Right atrium auricular region (tissue), 2 donors: ENCODE measurements around the gene ADGRA1. TPM values are rescaled to one million over a fixed set of nuclear protein-coding genes. Genes with fewer than 3 reads are reported as not detected.

Experiments used
- DNase-seq: peaks from one replicate; pipeline ENCODE4 v3.0.0-alpha.2; 2019; ENCODE audit warnings: low spot score
- H3K27ac ChIP-seq, 2 donors: fragments of 200-600 bp; sonication (generic); 1 replicate in 1 of 2; 2 replicates in 1 of 2; pipeline ENCODE4 v1.5.1; 2016 to 2019
- H3K27me3 ChIP-seq, 2 donors: fragments of 200-600 bp; sonication (generic); one replicate each; pipeline versions ENCODE4 v1.5.1 to v1.6.0; 2017 to 2019
- H3K36me3 ChIP-seq: fragments of 200-600 bp; sonication (generic); one replicate; pipeline ENCODE4 v1.5.1; 2016
- H3K4me1 ChIP-seq, 2 donors: fragments of 200-600 bp; sonication (generic); one replicate each; pipeline versions ENCODE4 v1.5.1 to v1.6.0; 2017 to 2019
- H3K4me3 ChIP-seq, 2 donors: fragments of 200-600 bp; sonication (generic); 1 replicate in 1 of 2; 2 replicates in 1 of 2; pipeline ENCODE4 v1.5.1; 2017 to 2019; ENCODE audit warnings: mild to moderate bottlenecking in 1 of 2, moderate library complexity in 1 of 2
- H3K9me3 ChIP-seq, 2 donors: fragments of 200-600 bp; sonication (generic); one replicate each; pipeline ENCODE4 v1.5.1; 2019
- total RNA-seq, 2 donors: library from RNA; depleted of rRNA; stranded (reverse); fragments of >200 nt; gene quantifications; one replicate each; pipeline ENCODE4 v1.1.0, GENCODE V29; 2016
- TF ChIP-seq, protein P1 (sequence below), 2 donors: fragments of 200-600 bp; sonication (generic); IDR thresholded peaks; one replicate each; pipeline ENCODE4 v1.5.1; 2019; ENCODE audit warnings: antibody characterized with exemption in 2 of 2

The ADGRA1 gene
- total RNA-seq, 2 donors from 2014 or later, result 0.11 to 0.51 TPM

- Histone ChIP-seq H3K36me3 (no peaks in the 10 kb centered on the region), H3K27ac (no peak overlapping the region), H3K9me3 (no peaks in the 10 kb centered on the region), H3K4me3 (no peak overlapping the region), H3K27me3 (peaks cover 0 to 15% of the 10 kb centered on the region in 2 donors), H3K4me1 (no peaks in the 10 kb centered on the region)
- TF ChIP-seq, protein P1, sequence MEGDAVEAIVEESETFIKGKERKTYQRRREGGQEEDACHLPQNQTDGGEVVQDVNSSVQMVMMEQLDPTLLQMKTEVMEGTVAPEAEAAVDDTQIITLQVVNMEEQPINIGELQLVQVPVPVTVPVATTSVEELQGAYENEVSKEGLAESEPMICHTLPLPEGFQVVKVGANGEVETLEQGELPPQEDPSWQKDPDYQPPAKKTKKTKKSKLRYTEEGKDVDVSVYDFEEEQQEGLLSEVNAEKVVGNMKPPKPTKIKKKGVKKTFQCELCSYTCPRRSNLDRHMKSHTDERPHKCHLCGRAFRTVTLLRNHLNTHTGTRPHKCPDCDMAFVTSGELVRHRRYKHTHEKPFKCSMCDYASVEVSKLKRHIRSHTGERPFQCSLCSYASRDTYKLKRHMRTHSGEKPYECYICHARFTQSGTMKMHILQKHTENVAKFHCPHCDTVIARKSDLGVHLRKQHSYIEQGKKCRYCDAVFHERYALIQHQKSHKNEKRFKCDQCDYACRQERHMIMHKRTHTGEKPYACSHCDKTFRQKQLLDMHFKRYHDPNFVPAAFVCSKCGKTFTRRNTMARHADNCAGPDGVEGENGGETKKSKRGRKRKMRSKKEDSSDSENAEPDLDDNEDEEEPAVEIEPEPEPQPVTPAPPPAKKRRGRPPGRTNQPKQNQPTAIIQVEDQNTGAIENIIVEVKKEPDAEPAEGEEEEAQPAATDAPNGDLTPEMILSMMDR (IDR thresholded peaks at IDR 0.05), result no peak
- no peak for DNase-seq
Measured at GRCh38 chr10:133088956-133089800, 1.5 kb downstream of the ADGRA1 start.

- peaks cover 0 to 15% of the 10 kb centered on the region in 2 donors for H3K27me3 ChIP-seq
- H3K36me3 ChIP-seq, result no peaks in the 10 kb centered on the region
- no peaks in the 10 kb centered on the region for H3K4me1 ChIP-seq
- no peak for DNase-seq
- no peak overlapping the region for H3K4me3 ChIP-seq
- no peak overlapping the region for H3K27ac ChIP-seq
- TF ChIP-seq, protein P1 (IDR thresholded peaks at IDR 0.05), result no peak
- H3K9me3 ChIP-seq, result no peaks in the 10 kb centered on the region
Measured at GRCh38 chr10:133090101-133090500, 2.4 kb downstream of the ADGRA1 start.

DNA sequence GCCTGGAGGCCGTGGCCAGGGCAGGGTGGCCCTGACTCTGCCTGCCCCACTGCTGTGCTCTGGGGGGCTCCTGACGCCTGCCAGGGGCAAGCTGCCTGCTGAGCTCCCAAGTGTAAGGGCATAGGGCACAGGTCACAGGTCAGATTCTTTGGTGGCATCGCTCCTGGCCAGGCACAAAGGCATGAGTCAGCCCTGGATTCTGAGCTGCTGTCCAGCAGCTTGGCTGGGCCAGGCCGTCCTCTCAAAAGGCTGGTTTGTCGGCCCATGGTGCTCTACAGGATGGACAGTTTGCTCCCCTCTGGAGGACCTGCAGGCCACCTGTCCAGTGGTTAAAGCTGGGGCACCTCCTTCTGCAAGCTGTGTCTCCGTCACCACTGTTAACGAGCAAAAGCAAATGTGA, 2.9 kb downstream of the ADGRA1 start:
- TF ChIP-seq, protein P1 (IDR thresholded peaks at IDR 0.05), result no peak
- no peak overlapping the region for H3K27ac ChIP-seq
- H3K27me3 ChIP-seq, result peaks cover 0 to 15% of the 10 kb centered on the region in 2 donors
- H3K4me3 ChIP-seq, result no peak overlapping the region
- no peaks in the 10 kb centered on the region for H3K4me1 ChIP-seq
- no peaks in the 10 kb centered on the region for H3K36me3 ChIP-seq
- no peaks in the 10 kb centered on the region for H3K9me3 ChIP-seq
- no peak for DNase-seq

DNA sequence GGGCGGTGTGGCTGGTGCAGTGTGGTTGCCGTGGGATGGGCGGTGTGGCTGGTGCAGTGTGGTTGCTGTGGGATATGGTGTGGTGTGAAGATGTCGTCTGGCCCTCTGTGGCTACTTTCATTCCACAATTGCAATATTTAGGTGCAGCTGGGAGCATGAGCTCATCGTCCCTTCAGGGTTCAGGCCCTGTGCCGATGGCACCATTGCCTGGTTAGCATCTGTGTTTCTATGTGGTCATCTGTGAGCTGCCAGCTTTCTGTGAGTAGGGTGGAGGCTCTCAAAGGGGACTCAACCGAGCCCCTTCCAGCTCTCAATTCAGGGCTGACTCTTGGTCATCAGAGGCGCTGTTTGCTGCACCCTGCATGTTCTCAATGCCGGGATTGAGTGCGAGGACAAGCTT, 3.6 kb downstream of the ADGRA1 start:
- H3K36me3 ChIP-seq, result no peaks in the 10 kb centered on the region
- H3K4me3 ChIP-seq, result no peak overlapping the region
- no peaks in the 10 kb centered on the region for H3K4me1 ChIP-seq
- TF ChIP-seq, protein P1 (IDR thresholded peaks at IDR 0.05), result no peak
- H3K27ac ChIP-seq, result no peak overlapping the region
- no peaks in the 10 kb centered on the region for H3K9me3 ChIP-seq
- DNase-seq, result no peak
- peaks cover 0 to 15% of the 10 kb centered on the region in 2 donors for H3K27me3 ChIP-seq

DNA sequence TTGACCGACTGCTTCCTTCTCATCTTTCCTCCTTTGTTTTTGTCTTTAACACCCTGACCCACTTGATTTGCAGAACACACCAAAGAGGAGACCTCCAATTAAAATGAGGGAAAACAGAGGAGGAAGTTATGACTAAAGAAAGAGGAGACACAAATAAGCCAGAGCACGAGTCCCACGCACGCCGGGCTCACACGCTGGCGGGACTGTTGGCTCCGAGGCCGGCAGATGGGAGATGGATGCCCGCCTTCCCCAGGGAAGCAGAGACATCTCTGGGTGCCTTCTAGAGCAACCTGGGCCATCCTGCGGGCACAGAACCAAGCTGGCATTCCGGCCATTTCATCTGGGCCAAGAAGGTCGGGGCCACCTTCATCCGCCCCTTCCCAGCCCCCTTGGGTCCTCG, 5.6 kb downstream of the ADGRA1 start:
- Histone ChIP-seq H3K9me3 (no peaks in the 10 kb centered on the region), H3K27me3 (peaks cover 0 to 10% of the 10 kb centered on the region in 2 donors), H3K27ac (no peak overlapping the region), H3K4me3 (no peak overlapping the region), H3K36me3 (no peaks in the 10 kb centered on the region), H3K4me1 (no peaks in the 10 kb centered on the region)
- TF ChIP-seq, protein P1 (IDR thresholded peaks at IDR 0.05), result no peak
- no peak for DNase-seq
